IPS-NIHi11 (cell line): ENCODE data around the gene ABCG1.

Experiments
- DNase-seq: peaks from one replicate; pipeline ENCODE4 v3.0.0; 2012; ENCODE audit warnings: mixed read lengths, low spot score

Gene ABCG1

DNA sequence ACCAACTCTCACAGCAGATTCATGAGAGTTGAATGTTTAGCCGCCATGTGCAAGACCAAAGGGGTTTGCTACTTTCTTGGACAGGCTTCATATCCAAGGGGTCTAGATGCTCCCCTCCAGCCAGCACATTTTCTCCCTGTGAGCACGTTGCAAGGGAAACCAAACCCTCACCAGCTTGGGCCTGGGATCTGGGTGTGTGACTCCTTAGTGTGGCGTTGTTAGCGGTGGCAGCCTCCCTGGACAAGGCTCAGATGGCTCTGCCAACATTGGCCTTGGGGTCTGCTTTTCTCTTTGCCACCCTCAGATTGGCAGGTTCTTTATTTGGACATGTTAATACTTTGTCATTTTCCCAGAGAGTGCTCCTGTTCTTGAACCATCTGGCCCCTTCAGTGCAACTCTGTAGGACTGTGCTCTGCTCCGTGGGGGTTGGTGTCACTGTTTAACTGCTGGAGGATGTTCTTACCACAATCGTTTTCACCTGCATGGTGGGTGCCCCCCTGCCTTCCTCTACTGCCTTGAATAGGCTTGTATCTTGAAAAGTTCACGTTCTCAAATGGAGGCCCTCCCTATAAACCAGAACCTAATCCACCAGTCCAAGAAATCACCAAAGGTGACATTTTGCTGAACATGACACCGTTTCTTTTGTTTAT is 13.4 kb downstream of the ABCG1 start:
- no peak for DNase-seq

GRCh38 chr21:42233067-42233961 is 14.4 kb downstream of the ABCG1 start:
- peak; percentile 45 for DNase-seq

DNA sequence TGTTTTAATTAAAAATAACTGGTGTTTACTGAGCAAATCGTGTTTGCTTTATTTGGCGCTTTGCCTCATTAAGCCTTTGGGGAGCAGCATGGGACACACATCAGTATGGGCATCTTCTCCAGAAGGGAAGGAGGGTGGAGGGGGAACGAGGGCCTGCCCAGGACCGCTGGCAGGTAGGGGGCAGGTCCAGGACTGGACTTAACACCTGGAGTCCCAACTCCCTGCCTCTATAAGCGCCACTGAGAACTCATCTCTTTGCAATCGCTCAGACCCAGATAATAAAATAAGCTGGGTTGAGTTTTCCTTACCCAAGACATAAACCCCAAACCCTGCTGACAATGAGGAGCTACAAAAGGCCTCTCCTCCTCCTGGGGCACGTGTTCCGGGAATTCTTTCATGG is 15.1 kb downstream of the ABCG1 start:
- no peak for DNase-seq

GRCh38 chr21:42234464-42235241 is 15.7 kb downstream of the ABCG1 start:
- peak; percentile 91 for DNase-seq

- no peak for DNase-seq
Measured at GRCh38 chr21:42235593-42235992, 16.7 kb downstream of the ABCG1 start.

DNA sequence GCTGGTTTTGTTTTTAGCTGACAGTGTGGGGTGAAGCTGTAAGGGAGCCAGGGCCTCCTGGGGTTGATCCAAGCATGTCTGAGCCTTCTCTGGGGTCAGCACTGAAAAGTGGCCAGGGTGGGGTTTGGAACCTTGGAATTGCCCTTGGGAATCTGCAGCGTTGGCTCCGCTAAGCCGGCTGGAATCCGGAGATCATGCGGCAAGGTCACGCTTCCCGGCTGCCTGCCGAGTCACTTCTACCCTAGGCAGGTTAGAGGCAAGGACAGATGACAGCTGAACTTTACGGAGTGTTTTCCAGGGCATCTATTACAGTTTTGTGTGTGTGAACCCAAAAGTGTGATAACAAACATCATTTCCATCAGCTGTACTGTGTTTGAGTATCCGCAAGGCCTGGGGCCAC is 17.1 kb downstream of the ABCG1 start:
- no peak for DNase-seq

GRCh38 chr21:42236693-42237092 is 17.8 kb downstream of the ABCG1 start:
- no peak for DNase-seq

DNA sequence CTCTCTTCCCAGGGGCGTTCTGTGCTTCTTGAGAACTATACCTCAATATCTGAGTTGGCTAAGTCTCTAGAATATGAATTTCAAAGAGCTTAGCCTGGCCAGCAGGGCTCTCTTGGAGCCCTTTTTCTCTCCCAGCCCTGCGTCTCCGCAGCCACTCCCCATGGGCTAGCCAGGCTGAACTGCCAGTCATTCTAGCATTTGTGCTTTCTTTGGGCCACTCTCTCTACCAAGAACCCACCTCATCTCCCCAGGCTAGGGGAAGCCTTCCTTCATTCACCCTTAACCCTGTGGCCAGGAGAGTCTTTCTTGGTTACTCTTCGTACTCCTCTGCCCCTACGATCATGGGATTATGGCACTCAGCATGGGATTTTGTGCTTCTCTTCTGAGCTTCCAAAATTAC is 18.2 kb downstream of the ABCG1 start:
- DNase-seq, result no peak

GRCh38 chr21:42237577-42237976 is 18.6 kb downstream of the ABCG1 start:
- DNase-seq, result no peak

- no peak for DNase-seq
Measured at GRCh38 chr21:42238185-42238934, 19.4 kb downstream of the ABCG1 start.

DNA sequence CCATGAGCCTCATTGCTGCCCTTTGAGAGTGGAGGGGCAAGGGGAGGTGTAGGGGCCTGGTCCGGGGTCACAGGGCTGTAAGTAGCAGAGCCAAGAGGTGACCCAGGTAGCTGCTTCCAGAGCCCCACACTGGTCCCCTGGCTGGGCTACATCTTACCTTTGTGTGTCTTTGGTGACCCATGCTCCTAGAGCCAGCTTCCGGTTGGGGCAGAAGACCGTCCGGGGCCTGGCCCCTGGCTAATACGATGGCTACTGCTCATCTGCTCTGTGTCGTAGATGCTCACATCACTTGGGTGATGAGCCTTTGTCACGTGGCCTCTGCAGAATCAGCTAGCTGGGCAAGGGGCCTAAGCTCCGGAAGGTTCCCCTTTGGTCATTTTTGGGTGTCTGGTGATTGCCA is 20.6 kb downstream of the ABCG1 start:
- DNase-seq, result no peak

GRCh38 chr21:42239973-42240372 is 21.0 kb downstream of the ABCG1 start:
- DNase-seq, result no peak

DNA sequence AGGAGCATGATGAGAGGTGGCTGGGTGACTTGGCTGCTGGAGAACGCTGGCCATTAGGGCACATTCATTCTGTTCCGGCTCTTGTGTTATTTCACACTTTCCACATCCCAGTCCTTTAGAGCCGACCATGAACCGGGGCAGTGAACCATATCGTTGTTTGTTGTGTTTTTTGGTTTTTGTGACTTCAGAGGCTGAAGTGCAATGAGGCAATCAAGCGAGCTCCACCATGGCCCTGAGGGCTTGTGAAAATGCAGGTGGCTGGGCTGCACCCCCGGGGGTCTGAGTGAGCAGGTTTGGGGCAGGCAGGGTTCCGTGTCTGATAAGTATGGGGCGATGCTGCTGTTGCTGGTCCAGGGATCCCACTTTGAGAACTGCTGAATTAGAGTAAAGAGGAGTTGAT is 23.7 kb downstream of the ABCG1 start:
- no peak for DNase-seq

DNA sequence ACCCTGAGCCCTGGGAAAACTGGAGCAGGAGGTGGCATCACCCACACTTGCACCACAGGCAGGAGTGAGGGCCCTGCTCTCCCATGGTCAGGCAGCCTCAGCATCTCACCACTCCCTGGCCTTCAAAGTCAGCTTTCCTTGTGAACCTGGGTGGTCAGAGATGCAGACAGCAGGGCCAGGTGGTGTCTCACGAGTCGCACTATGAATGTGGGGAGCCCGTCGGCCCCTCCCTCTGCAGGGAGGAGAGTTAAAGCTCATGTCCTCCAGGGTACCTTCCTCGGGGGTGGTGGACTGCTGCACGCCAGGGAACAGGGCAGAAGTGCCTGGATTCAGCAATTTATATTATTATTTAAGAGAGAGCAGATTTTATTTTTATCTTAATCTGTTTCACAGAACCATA is 24.1 kb downstream of the ABCG1 start:
- DNase-seq, result no peak

DNA sequence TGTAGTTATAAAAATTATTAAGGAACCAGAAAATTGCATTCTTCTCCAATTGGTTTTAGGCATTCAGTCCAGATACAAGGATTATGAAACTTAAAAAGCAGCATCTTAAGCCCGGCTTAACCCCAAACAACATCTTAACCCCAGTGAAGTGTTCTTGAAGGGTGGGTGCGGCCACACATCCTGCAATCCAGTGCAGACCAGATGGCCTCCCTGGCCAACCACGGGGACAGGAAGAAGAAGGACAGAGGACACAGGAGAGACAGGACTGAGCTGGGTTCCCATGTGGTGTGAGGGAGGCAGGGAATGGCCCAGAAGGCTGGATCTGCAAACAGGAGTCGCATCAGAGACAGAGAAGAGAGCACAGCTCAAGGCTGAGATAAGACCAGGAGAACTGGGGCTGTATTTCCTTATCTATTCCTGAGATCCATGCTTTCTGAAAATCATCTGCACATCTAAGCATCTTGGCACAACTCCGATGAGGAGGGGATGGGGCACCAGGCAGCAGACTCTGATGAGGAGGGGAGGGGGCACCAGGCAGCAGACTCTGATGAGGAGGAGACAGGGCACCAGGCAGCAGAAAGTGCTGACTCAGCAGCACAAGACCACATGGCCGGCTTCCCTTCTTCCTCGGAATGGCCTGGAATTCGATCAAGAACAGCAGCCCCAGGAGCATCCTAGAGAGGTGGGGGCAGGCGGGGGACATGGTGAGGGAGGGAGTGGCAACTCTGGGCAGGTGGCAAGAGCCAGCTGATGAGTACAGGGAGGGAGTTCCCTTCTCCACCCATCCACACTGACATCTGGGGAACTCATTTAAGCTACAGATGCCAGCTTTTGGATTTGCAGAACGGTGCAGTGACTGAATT is 26.6 kb downstream of the ABCG1 start:
- DNase-seq, result peak; percentile 34

- DNase-seq, result no peak
Measured at GRCh38 chr21:42247716-42248115, 28.8 kb downstream of the ABCG1 start.

GRCh38 chr21:42248241-42248640 is 29.3 kb downstream of the ABCG1 start:
- DNase-seq, result no peak

- no peak for DNase-seq
Measured at GRCh38 chr21:42248783-42249597, 30.1 kb downstream of the ABCG1 start.

- DNase-seq, result no peak
Measured at GRCh38 chr21:42250422-42251403, 31.8 kb downstream of the ABCG1 start.
